Loucy (cell line): ENCODE data around the gene PANX3.

Source experiments
- CTCF ChIP-seq: fragments of 200-600 bp; sonication (generic); conservative IDR thresholded peaks from 2 replicates; pipeline ENCODE4 v1.5.1; 2014; ENCODE audit warnings: mild to moderate bottlenecking, antibody characterized with exemption, low read length
- EZH2phosphoT487 ChIP-seq: fragments of 200-600 bp; IDR thresholded peaks from 2 replicates; pipeline ENCODE4 v1.6.1; 2018; ENCODE audit warnings: antibody characterized with exemption, mild to moderate bottlenecking, moderate library complexity, borderline replicate concordance

- no peak for TF ChIP-seq CTCF
- TF ChIP-seq EZH2phosphoT487 = no peak
Observed at GRCh38 chr11:124610295-124610694, 933 bp upstream of the PANX3 start.
